A549 (cell line): ENCODE measurements around the gene ATXN10.

ENCODE experiments used
- CEBPB ChIP-seq, 2 experiments: fragments of >200 bp in 1 of 2; sonication (Bioruptor Twin) in 1 of 2; formaldehyde crosslinking in 1 of 2; IDR thresholded peaks; 2 replicates each; pipeline ENCODE4 v1.6.1; 2012 to 2016
- EP300 ChIP-seq, 2 experiments: fragments of >200 bp; sonication (Bioruptor Twin); formaldehyde crosslinking; IDR thresholded peaks; 2 replicates in 1 of 2; 3 replicates in 1 of 2; pipeline ENCODE4 v1.6.1; 2016 to 2017
- HOXB13 ChIP-seq: fragments of 250-450 bp; sonication (Bioruptor Pico); IDR thresholded peaks from 2 replicates; pipeline ENCODE4 v1.5.0; 2020; ENCODE audit warnings: low read depth, mild to moderate bottlenecking, moderate library complexity
- MAFK ChIP-seq: fragments of 450-650 bp; IDR thresholded peaks from 2 replicates; pipeline ENCODE4 v1.6.1; 2014; ENCODE audit not compliant: partially characterized antibody
- MAZ ChIP-seq: fragments of 150-350 bp; IDR thresholded peaks from 2 replicates; pipeline ENCODE4 v1.6.1; 2014; ENCODE audit warnings: antibody characterized with exemption, low read depth, low read length, borderline replicate concordance
- MYC ChIP-seq: IDR thresholded peaks from 2 replicates; pipeline ENCODE4 v1.6.1; 2012; ENCODE audit warnings: mild to moderate bottlenecking, inconsistent platforms, low read length, improper control_type of control experiment, borderline replicate concordance
- NFE2L2 ChIP-seq: fragments of 150-350 bp; conservative IDR thresholded peaks from 2 replicates; pipeline ENCODE4 v1.6.1; 2014; ENCODE audit warnings: low read length
- PHF8 ChIP-seq: fragments of 200-600 bp; sonication (generic); IDR thresholded peaks from 2 replicates; pipeline ENCODE4 v1.6.1; 2016; ENCODE audit warnings: low read depth, mild to moderate bottlenecking, antibody characterized with exemption, moderate library complexity, borderline replicate concordance
- POLR2A ChIP-seq: IDR thresholded peaks from 2 replicates; pipeline ENCODE4 v1.6.1; 2012; ENCODE audit warnings: mild to moderate bottlenecking, low read length
- REST ChIP-seq: fragments of 200-600 bp; sonication (generic); IDR thresholded peaks from 2 replicates; pipeline ENCODE4 v1.6.1; 2016; ENCODE audit warnings: antibody characterized with exemption, mild to moderate bottlenecking, moderate library complexity
- TF ChIP-seq, protein P1 (sequence below): IDR thresholded peaks from 2 replicates; pipeline ENCODE4 v1.6.1; 2012
- TF ChIP-seq, protein P2 (sequence below): fragments of 250-450 bp; sonication (Bioruptor Pico); IDR thresholded peaks from 2 replicates; pipeline ENCODE4 v1.5.0; 2021; ENCODE audit warnings: mild to moderate bottlenecking, moderate library complexity, borderline replicate concordance
- TF ChIP-seq, protein P3 (sequence below): fragments of >200 bp; sonication (Bioruptor Twin); formaldehyde crosslinking; IDR thresholded peaks from 3 replicates; pipeline ENCODE4 v1.5.1; 2016

DNA sequence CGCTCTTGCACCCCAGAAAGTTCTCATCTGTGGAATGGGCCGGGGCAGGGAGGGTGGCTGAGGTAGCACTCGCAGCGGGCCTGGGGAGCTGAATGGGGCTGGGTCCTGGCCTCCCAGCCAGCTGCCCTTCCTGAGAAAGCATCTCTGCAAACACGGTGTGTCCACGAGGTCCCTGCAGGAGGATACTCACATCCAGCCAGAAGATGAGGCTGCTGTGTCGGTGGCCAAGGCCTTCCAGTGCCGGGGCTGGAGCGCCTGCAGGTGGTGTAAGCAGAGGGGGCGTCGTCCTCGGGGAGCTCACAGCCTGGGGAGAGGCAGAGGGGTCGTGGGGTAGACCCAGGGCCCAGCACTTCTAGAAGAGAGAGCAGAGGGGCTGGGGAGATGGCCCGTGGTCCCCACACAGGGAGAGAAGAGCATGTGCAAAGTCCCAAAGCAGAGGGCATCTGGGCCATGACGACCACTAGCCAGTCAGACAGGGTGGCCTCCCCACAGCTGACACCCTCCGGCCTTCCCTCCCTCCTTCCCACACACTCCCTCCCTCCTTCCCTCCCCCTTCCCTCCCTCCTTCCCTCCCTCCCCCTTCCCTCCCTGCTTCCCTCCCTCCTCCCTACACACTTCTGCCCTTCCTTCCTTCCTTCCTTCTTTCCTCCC, 207.4 kb downstream of the ATXN10 start:
- no peak for TF ChIP-seq NFE2L2
- no peak for TF ChIP-seq REST
- TF ChIP-seq, protein P1, sequence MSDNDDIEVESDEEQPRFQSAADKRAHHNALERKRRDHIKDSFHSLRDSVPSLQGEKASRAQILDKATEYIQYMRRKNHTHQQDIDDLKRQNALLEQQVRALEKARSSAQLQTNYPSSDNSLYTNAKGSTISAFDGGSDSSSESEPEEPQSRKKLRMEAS = no peak
- TF ChIP-seq PHF8 = no peak
- TF ChIP-seq, protein P2, sequence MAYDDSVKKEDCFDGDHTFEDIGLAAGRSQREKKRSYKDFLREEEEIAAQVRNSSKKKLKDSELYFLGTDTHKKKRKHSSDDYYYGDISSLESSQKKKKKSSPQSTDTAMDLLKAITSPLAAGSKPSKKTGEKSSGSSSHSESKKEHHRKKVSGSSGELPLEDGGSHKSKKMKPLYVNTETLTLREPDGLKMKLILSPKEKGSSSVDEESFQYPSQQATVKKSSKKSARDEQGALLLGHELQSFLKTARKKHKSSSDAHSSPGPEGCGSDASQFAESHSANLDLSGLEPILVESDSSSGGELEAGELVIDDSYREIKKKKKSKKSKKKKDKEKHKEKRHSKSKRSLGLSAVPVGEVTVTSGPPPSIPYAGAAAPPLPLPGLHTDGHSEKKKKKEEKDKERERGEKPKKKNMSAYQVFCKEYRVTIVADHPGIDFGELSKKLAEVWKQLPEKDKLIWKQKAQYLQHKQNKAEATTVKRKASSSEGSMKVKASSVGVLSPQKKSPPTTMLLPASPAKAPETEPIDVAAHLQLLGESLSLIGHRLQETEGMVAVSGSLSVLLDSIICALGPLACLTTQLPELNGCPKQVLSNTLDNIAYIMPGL (CRISPR knock-in tag) = no peak
- TF ChIP-seq, protein P3, sequence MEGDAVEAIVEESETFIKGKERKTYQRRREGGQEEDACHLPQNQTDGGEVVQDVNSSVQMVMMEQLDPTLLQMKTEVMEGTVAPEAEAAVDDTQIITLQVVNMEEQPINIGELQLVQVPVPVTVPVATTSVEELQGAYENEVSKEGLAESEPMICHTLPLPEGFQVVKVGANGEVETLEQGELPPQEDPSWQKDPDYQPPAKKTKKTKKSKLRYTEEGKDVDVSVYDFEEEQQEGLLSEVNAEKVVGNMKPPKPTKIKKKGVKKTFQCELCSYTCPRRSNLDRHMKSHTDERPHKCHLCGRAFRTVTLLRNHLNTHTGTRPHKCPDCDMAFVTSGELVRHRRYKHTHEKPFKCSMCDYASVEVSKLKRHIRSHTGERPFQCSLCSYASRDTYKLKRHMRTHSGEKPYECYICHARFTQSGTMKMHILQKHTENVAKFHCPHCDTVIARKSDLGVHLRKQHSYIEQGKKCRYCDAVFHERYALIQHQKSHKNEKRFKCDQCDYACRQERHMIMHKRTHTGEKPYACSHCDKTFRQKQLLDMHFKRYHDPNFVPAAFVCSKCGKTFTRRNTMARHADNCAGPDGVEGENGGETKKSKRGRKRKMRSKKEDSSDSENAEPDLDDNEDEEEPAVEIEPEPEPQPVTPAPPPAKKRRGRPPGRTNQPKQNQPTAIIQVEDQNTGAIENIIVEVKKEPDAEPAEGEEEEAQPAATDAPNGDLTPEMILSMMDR = no peak
- TF ChIP-seq CEBPB (IDR thresholded peaks at IDR 0.05) = no peak
- TF ChIP-seq EP300 (IDR thresholded peaks at IDR 0.05) = no peak
- TF ChIP-seq HOXB13 (CRISPR knock-in tag) = no peak
- TF ChIP-seq POLR2A = no peak
- no peak for TF ChIP-seq MAFK
- no peak for TF ChIP-seq MYC
- no peak for TF ChIP-seq MAZ
